Duodenal mucosa (tissue), 2 donors: ENCODE measurements around the gene NIPBL.
"Not testable (repeated sequence)": the region's sequence is repeated elsewhere in the genome, so short reads cannot be mapped to it uniquely, and the experiment has no call there.

Source experiments
- H3K27ac ChIP-seq: one replicate; pipeline ENCODE4 v1.7.0; 2013; ENCODE audit warnings: low read depth, low read length
- H3K27me3 ChIP-seq, 2 donors: one replicate each; pipeline ENCODE4 v1.7.0; 2013; ENCODE audit warnings: low read length in 2 of 2, control low read depth in 1 of 2; ENCODE audit not compliant: insufficient read depth in 2 of 2, control insufficient read depth in 1 of 2
- H3K36me3 ChIP-seq, 2 donors: one replicate each; pipeline ENCODE4 v1.7.0; 2013; ENCODE audit warnings: low read length in 2 of 2, control low read depth in 1 of 2; ENCODE audit not compliant: insufficient read depth in 2 of 2, control insufficient read depth in 1 of 2
- H3K4me1 ChIP-seq, 2 donors: one replicate each; pipeline ENCODE4 v1.7.0; 2013; ENCODE audit warnings: low read length in 2 of 2, control low read depth in 1 of 2; ENCODE audit not compliant: insufficient read depth in 2 of 2, control insufficient read depth in 1 of 2
- H3K4me3 ChIP-seq, 2 donors: one replicate each; pipeline ENCODE4 v1.7.0; 2013; ENCODE audit warnings: low read length in 2 of 2, low read depth in 1 of 2
- H3K9ac ChIP-seq, 2 donors: one replicate each; pipeline ENCODE4 v1.7.0; 2013; ENCODE audit warnings: low read length in 2 of 2, low read depth in 1 of 2
- H3K9me3 ChIP-seq, 2 donors: one replicate each; pipeline ENCODE4 v1.7.0; 2013; ENCODE audit warnings: low read length in 2 of 2, control low read depth in 1 of 2; ENCODE audit not compliant: control insufficient read depth in 1 of 2

NIPBL gene

GRCh38 chr5:37075399-37075950, 198.9 kb downstream of the NIPBL start:
- Histone ChIP-seq H3K36me3 (peaks cover 0 to under 1% of the 10 kb centered on the region in 2 donors), H3K27me3 (no peaks in the 10 kb centered on the region), H3K27ac (no peak overlapping the region), H3K9ac (no peak overlapping the region), H3K4me3 (no peak overlapping the region), H3K4me1 (no peaks in the 10 kb centered on the region), H3K9me3 (no peaks in the 10 kb centered on the region)

- H3K36me3 ChIP-seq: peaks cover 0 to 3% of the 10 kb centered on the region in 2 donors
Measured at GRCh38 chr5:37077146-37077545, 200.6 kb downstream of the NIPBL start.

GRCh38 chr5:37080697-37081096, 204.1 kb downstream of the NIPBL start:
- peaks cover 0 to 4% of the 10 kb centered on the region in 2 donors for H3K9me3 ChIP-seq
- no peak overlapping the region for H3K27ac ChIP-seq
- H3K27me3 ChIP-seq: no peaks in the 10 kb centered on the region
- H3K4me3 ChIP-seq: no peak overlapping the region
- H3K9ac ChIP-seq: no peak overlapping the region
- H3K36me3 ChIP-seq: peaks cover 0 to 3% of the 10 kb centered on the region in 2 donors
- no peaks in the 10 kb centered on the region for H3K4me1 ChIP-seq

More at GRCh38 chr5:37077146-37077545, 200.6 kb downstream of the NIPBL start:
- Histone ChIP-seq H3K4me3 (no peak overlapping the region), H3K4me1 (no peaks in the 10 kb centered on the region), H3K9me3 (no peaks in the 10 kb centered on the region), H3K27me3 (no peaks in the 10 kb centered on the region), H3K9ac (no peak overlapping the region), H3K27ac (no peak overlapping the region)

GRCh38 chr5:37082977-37083376, 206.4 kb downstream of the NIPBL start:
- H3K27me3 ChIP-seq, H3K4me1 ChIP-seq, H3K27ac ChIP-seq, H3K36me3 ChIP-seq, H3K4me3 ChIP-seq, H3K9ac ChIP-seq: not testable (repeated sequence)
- H3K9me3 ChIP-seq: peaks cover 5 to 13% of the 10 kb centered on the region in 2 donors

- H3K27me3 ChIP-seq, H3K9ac ChIP-seq, H3K36me3 ChIP-seq, H3K4me3 ChIP-seq, H3K27ac ChIP-seq: not testable (repeated sequence)
- peaks cover 21 to 27% of the 10 kb centered on the region in 2 donors for H3K4me1 ChIP-seq
- peaks cover 5 to 13% of the 10 kb centered on the region in 2 donors for H3K9me3 ChIP-seq
Measured at GRCh38 chr5:37086026-37086425, 209.5 kb downstream of the NIPBL start.

GRCh38 chr5:37086466-37087173, 210.1 kb downstream of the NIPBL start:
- Histone ChIP-seq H3K9me3 (peaks cover 5 to 13% of the 10 kb centered on the region in 2 donors), H3K9ac (no peak overlapping the region), H3K4me1 (peaks cover 23 to 28% of the 10 kb centered on the region in 2 donors), H3K36me3 (no peaks in the 10 kb centered on the region), H3K4me3 (no peak overlapping the region), H3K27me3 (no peaks in the 10 kb centered on the region), H3K27ac (no peak overlapping the region)

- no peaks in the 10 kb centered on the region for H3K36me3 ChIP-seq
Measured at GRCh38 chr5:37088009-37088408, 211.4 kb downstream of the NIPBL start.

GRCh38 chr5:37090123-37090726, 213.7 kb downstream of the NIPBL start:
- Histone ChIP-seq H3K4me3 (no peak overlapping the region), H3K27ac (no peak overlapping the region), H3K4me1 (peaks cover 31 to 36% of the 10 kb centered on the region in 2 donors), H3K27me3 (no peaks in the 10 kb centered on the region), H3K9ac (no peak overlapping the region), H3K36me3 (no peaks in the 10 kb centered on the region), H3K9me3 (peaks cover 5 to 15% of the 10 kb centered on the region in 2 donors)

More at GRCh38 chr5:37088009-37088408, 211.4 kb downstream of the NIPBL start:
- H3K4me1 ChIP-seq: peaks cover 31 to 34% of the 10 kb centered on the region in 2 donors
- H3K27me3 ChIP-seq: no peaks in the 10 kb centered on the region
- H3K9me3 ChIP-seq: peaks cover 5 to 13% of the 10 kb centered on the region in 2 donors
- H3K4me3 ChIP-seq: peak overlapping the region; percentile 2 to 8
- H3K9ac ChIP-seq: no peak overlapping the region
- no peak overlapping the region for H3K27ac ChIP-seq

- H3K4me3 ChIP-seq: no peak overlapping the region
- H3K9me3 ChIP-seq: peaks cover 5 to 15% of the 10 kb centered on the region in 2 donors
- no peaks in the 10 kb centered on the region for H3K36me3 ChIP-seq
- peaks cover 31 to 36% of the 10 kb centered on the region in 2 donors for H3K4me1 ChIP-seq
- no peaks in the 10 kb centered on the region for H3K27me3 ChIP-seq
- H3K9ac ChIP-seq: no peak overlapping the region
- H3K27ac ChIP-seq: no peak overlapping the region
Measured at GRCh38 chr5:37090781-37091180, 214.2 kb downstream of the NIPBL start.

GRCh38 chr5:37093795-37094194, 217.2 kb downstream of the NIPBL start:
- H3K9ac ChIP-seq, H3K4me3 ChIP-seq, H3K9me3 ChIP-seq, H3K36me3 ChIP-seq, H3K27me3 ChIP-seq, H3K27ac ChIP-seq: not testable (repeated sequence)
- H3K4me1 ChIP-seq: peaks cover 15 to 33% of the 10 kb centered on the region in 2 donors
